ENCODE data around the gene GABARAPL2. TPM values are rescaled to one million over a fixed set of nuclear protein-coding genes. Genes with fewer than 3 reads are reported as not detected.

GABARAPL2 gene
- total and polyA plus RNA-seq, 2 donors (not counting 1 experiment from before 2014, with no cell fraction given): 73.0 to 84.9 TPM

DNA sequence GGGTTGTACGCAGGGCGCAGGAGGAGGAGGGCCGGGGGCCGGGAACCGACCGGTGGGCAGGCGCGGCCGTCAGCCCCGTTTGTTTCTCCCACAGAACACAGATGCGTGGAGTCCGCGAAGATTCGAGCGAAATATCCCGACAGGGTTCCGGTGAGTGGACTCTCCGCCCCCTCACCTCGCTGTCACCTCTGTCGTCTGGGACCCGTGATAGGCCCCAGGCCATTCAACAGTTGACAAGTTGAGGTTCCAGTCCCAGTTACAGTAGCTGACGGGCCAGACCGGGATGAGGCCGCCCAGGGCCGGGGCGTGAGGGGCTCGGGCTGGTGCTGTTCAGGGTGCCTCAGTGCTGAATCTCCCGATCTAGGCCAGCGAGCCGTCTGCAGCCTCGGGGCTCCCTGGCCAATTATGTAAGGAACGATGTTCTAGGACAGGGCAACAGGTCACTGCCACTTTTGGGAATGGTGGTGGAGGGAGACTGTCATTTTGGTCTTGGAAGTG, 628 bp downstream of the GABARAPL2 start:
- Histone ChIP-seq H3K4me1 (ENCODE audit: control insufficient read depth in 2 of 2, insufficient read depth in 2 of 2, low read length in 2 of 2) (peaks cover 47 to 67% of the 10 kb centered on the region in 2 donors), H3K27me3 (replicated peaks in 1 of 4; ENCODE audit: control extremely low read depth in 1 of 4, control insufficient read depth in 3 of 4, insufficient read depth in 4 of 4, low read length in 3 of 4) (no peaks in the 10 kb centered on the region), H3K4me2 (replicated peaks; ENCODE audit: low read depth, low read length, poor library complexity, severe bottlenecking) (peak overlapping the region; percentile 97), H3K9ac (ENCODE audit: low read length) (peak overlapping the region; percentile 77), H3K36me3 (replicated peaks in 1 of 2; ENCODE audit: control extremely low read depth in 1 of 2, control insufficient read depth in 1 of 2, extremely low read depth in 1 of 2, insufficient read depth in 2 of 2, low read length in 1 of 2) (peaks cover 4 to 39% of the 10 kb centered on the region in 2 experiments), H3K9me3 (ENCODE audit: control extremely low read depth in 1 of 3, control insufficient read depth in 2 of 3, insufficient read depth in 1 of 3, low read length in 2 of 3) (no peaks in the 10 kb centered on the region), H2AFZ (ENCODE audit: insufficient read depth, low read depth, low read length, poor library complexity, severe bottlenecking) (peak overlapping the region; percentile 79), H3K4me3 (ENCODE audit: control extremely low read depth in 1 of 5, extremely low read depth in 1 of 5, insufficient read depth in 1 of 5, low read depth in 2 of 5, low read length in 4 of 5) (peak overlapping the region; percentile 45 to 96 (median 78)), H3K27ac (ENCODE audit: low read length in 2 of 2) (peak overlapping the region; percentile 96 to 99), H4K20me1 (ENCODE audit: control insufficient read depth, insufficient read depth, low read length, poor library complexity, severe bottlenecking) (peaks cover 13% of the 10 kb centered on the region), H3K79me2 (ENCODE audit: control insufficient read depth, insufficient read depth, low read length) (peaks cover 39% of the 10 kb centered on the region)
- peak overlapping the region; percentile 73 for H3K27ac Mint-ChIP-seq
- CTCF ChIA-PET: interaction anchor here (1.2 to 1.5 kb wide), 3 partner anchors 11 to 61 kb away, joined by 3 read pairs; no protein-coding TSS in a partner anchor
- intact Hi-C loops (cut with micrococcal nuclease): loop anchor here (1.0 to 2.0 kb wide), 4 partner anchors 56 to 582 kb away; partner anchors contain the start of genes ADAT1, KARS1, TERF2IP and TMEM170A
- peak overlapping the region; percentile 100 for H3K4me3 Mint-ChIP-seq
- no peak for DNase-seq
- TF ChIP-seq, protein P1, sequence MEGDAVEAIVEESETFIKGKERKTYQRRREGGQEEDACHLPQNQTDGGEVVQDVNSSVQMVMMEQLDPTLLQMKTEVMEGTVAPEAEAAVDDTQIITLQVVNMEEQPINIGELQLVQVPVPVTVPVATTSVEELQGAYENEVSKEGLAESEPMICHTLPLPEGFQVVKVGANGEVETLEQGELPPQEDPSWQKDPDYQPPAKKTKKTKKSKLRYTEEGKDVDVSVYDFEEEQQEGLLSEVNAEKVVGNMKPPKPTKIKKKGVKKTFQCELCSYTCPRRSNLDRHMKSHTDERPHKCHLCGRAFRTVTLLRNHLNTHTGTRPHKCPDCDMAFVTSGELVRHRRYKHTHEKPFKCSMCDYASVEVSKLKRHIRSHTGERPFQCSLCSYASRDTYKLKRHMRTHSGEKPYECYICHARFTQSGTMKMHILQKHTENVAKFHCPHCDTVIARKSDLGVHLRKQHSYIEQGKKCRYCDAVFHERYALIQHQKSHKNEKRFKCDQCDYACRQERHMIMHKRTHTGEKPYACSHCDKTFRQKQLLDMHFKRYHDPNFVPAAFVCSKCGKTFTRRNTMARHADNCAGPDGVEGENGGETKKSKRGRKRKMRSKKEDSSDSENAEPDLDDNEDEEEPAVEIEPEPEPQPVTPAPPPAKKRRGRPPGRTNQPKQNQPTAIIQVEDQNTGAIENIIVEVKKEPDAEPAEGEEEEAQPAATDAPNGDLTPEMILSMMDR (IDR thresholded peaks at IDR 0.05): no peak
- TF ChIP-seq EZH2 (IDR thresholded peaks at IDR 0.05; ENCODE audit: borderline replicate concordance, insufficient read depth, low read depth, low read length, poor library complexity, severe bottlenecking): no peak
- no peaks in the 10 kb centered on the region for H3K9me3 Mint-ChIP-seq (ENCODE audit: insufficient read depth)
- 2% methylated on average over 31 of the region's 32 CpGs for WGBS (ENCODE audit: insufficient coverage)
- H3K27me3 Mint-ChIP-seq: no peaks in the 10 kb centered on the region
- H3K4me1 Mint-ChIP-seq: peaks cover 57% of the 10 kb centered on the region
- ATAC-seq (ENCODE audit: low read depth): no peak
- POLR2A ChIA-PET: interaction anchor here (2.1 kb wide), 2 partner anchors 56 to 81 kb away, joined by 10 to 15 read pairs; partner anchors contain the start of genes ADAT1, KARS1 and TERF2IP

DNA sequence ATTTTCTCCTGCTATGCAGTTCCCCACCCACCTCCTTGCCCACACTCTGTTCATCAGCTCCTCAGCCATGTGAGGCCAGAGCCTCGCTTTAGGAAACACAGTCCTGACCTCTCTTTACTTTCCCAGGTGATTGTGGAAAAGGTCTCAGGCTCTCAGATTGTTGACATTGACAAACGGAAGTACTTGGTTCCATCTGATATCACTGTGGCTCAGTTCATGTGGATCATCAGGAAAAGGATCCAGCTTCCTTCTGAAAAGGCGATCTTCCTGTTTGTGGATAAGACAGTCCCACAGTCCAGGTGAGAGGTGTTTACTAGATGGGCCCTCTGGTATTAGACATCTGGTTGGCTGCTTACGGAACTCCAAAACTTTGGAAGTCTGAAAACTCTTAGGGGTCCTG, 1.7 kb downstream of the GABARAPL2 start:
- Histone ChIP-seq H3K4me1 (ENCODE audit: control insufficient read depth in 2 of 2, insufficient read depth in 2 of 2, low read length in 2 of 2) (peaks cover 47 to 78% of the 10 kb centered on the region in 2 donors), H3K27ac (ENCODE audit: low read length in 2 of 2) (peak overlapping the region in 1 of 2 donors; percentile 25), H3K79me2 (ENCODE audit: control insufficient read depth, insufficient read depth, low read length) (peaks cover 50% of the 10 kb centered on the region), H4K20me1 (ENCODE audit: control insufficient read depth, insufficient read depth, low read length, poor library complexity, severe bottlenecking) (peaks cover 14% of the 10 kb centered on the region), H3K4me2 (replicated peaks; ENCODE audit: low read depth, low read length, poor library complexity, severe bottlenecking) (no peak overlapping the region), H3K27me3 (replicated peaks in 1 of 4; ENCODE audit: control extremely low read depth in 1 of 4, control insufficient read depth in 3 of 4, insufficient read depth in 4 of 4, low read length in 3 of 4) (no peaks in the 10 kb centered on the region), H3K9ac (ENCODE audit: low read length) (no peak overlapping the region), H3K36me3 (replicated peaks in 1 of 2; ENCODE audit: control extremely low read depth in 1 of 2, control insufficient read depth in 1 of 2, extremely low read depth in 1 of 2, insufficient read depth in 2 of 2, low read length in 1 of 2) (peaks cover 6 to 49% of the 10 kb centered on the region in 2 experiments), H3K4me3 (ENCODE audit: control extremely low read depth in 1 of 5, extremely low read depth in 1 of 5, insufficient read depth in 1 of 5, low read depth in 2 of 5, low read length in 4 of 5) (no peak overlapping the region), H2AFZ (ENCODE audit: insufficient read depth, low read depth, low read length, poor library complexity, severe bottlenecking) (no peak overlapping the region), H3K9me3 (ENCODE audit: control extremely low read depth in 1 of 3, control insufficient read depth in 2 of 3, insufficient read depth in 1 of 3, low read length in 2 of 3) (no peaks in the 10 kb centered on the region)
- Mint-ChIP-seq H3K9me3 (ENCODE audit: insufficient read depth) (no peaks in the 10 kb centered on the region), H3K4me1 (peaks cover 68% of the 10 kb centered on the region), H3K27me3 (no peaks in the 10 kb centered on the region), H3K27ac (no peak overlapping the region), H3K4me3 (peak overlapping the region; percentile 100)
- ATAC-seq (ENCODE audit: low read depth) (no peak), DNase-seq (no peak)
- TF ChIP-seq, protein P1 (IDR thresholded peaks at IDR 0.05): no peak
- TF ChIP-seq EZH2 (IDR thresholded peaks at IDR 0.05; ENCODE audit: borderline replicate concordance, insufficient read depth, low read depth, low read length, poor library complexity, severe bottlenecking): no peak
- whole genome bisulfite sequencing (ENCODE audit: insufficient coverage): 94% methylated on average over 4 of the region's 4 CpGs
- intact Hi-C loops (cut with micrococcal nuclease): loop anchor here (2.0 kb wide), 1 partner anchor 583 kb away; the partner anchor contains the start of gene WDR59
- CTCF ChIA-PET: interaction anchor here (1.2 to 1.5 kb wide), 3 partner anchors 12 to 103 kb away, joined by 3 to 4 read pairs (median 3); partner anchors contain the start of gene TMEM170A
- POLR2A ChIA-PET: no interaction called here
